ENCODE data around the gene SPRR2B.
"Not testable (repeated sequence)": the region's sequence is repeated elsewhere in the genome, so short reads cannot be mapped to it uniquely, and the experiment has no call there.

SPRR2B gene

DNA sequence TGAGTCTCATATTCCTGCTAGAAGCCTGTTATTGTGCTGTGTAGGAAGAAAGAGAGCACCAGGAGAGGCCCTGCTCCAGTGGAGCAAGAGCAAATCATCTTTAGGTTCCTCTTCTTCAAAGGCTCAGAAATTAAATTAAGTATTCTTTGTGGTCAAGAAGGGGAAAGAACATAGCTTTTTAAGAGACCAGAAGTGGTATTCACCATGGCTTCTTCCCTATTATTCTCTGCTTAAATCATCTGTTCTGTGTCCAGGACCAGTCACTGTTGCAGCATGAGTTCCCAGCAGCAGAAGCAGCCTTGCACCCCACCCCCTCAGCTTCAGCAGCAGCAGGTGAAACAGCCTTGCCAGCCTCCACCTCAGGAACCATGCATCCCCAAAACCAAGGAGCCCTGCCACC, 39.3 kb downstream of the SPRR2B start:
- DNase-seq (ENCODE audit: insufficient read length) (no peak), FAIRE-seq (no peak)
- TF ChIP-seq POLR2AphosphoS5 (IDR thresholded peaks at IDR 0.05; ENCODE audit: low read depth, low read length) = no peak
- TF ChIP-seq TAF1 (IDR thresholded peaks at IDR 0.05; ENCODE audit: borderline replicate concordance, low read depth, low read length) = no peak

DNA sequence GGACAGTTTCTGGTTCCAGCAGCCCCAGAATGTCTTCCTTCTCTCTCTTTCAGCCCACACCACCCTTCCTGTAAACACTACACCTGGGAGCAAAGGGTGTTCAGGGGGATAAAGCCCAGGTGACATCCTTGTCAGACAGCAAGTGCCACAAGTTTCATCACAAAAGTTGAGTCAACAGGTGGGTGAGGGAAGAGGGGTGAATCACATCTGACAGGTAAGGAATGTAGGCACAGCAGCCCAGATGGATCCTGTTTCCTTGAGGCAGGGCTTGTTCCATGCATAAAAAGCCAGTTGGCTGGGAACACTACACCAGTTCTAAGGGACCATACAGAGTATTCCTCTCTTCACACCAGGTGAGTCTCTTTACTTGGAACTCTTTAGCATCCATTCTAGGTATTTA, 40.5 kb downstream of the SPRR2B start, which contains the start of gene SPRR1B:
Gene SPRR1B, plus strand, starts transcription at position 309 of the 400 bp plus-strand sequence. CDS start 1,143 bp downstream, outside the sequence.
- no peak for DNase-seq (ENCODE audit: insufficient read length)
- no peak for FAIRE-seq
- TF ChIP-seq TAF1 (IDR thresholded peaks at IDR 0.05; ENCODE audit: borderline replicate concordance, low read depth, low read length) (no peak), POLR2AphosphoS5 (IDR thresholded peaks at IDR 0.05; ENCODE audit: low read depth, low read length) (no peak), POLR2A (IDR thresholded peaks at IDR 0.05; ENCODE audit: low read depth, low read length) (no peak)

DNA sequence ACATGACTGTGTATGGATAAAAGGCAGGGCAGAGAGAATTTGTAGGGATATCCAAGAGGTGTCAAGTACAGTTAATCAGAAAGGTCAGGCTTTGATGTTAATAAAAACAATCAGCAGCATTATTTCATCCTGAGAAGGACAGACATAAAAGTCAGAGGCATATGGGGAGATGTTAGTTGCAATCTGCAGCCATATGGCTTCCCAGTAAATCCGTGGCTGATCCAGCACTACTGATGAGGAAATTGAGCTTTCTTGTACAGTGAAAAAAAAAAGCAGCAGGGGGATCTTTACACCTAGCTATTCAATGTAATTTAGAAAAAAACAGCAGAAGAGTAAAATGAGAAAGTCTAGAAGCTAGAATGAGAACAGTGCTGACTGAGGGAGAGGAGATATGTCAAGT, 42.6 kb downstream of the SPRR2B start:
- no peak for FAIRE-seq
- TF ChIP-seq TAF1 (IDR thresholded peaks at IDR 0.05; ENCODE audit: borderline replicate concordance, low read depth, low read length) (no peak), POLR2AphosphoS5 (IDR thresholded peaks at IDR 0.05; ENCODE audit: low read depth, low read length) (no peak), POLR2A (IDR thresholded peaks at IDR 0.05; ENCODE audit: low read depth, low read length) (no peak)
- no peak for DNase-seq (ENCODE audit: insufficient read length)

DNA sequence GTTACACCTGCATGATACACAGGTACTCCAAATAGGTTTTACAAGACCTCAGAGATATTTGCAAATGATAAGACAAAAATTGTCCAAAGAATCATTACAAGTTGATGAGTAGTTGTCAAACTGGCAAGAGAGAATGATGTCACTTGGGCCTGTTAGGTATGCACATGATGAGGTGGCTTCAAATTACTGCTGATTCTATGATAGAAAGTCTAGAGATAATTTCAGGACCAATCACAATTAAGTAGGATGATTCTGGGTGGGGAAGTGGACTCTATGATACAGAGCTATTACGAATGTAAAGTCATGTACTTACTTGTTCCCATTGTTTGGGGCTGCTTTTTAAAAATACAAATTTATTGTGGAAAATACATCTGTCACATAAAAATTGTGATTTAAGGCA, 45.6 kb downstream of the SPRR2B start:
- TF ChIP-seq POLR2A (IDR thresholded peaks at IDR 0.05; ENCODE audit: low read depth, low read length) = no peak
- TF ChIP-seq POLR2AphosphoS5 (IDR thresholded peaks at IDR 0.05; ENCODE audit: low read depth, low read length) = no peak
- TF ChIP-seq TAF1 (IDR thresholded peaks at IDR 0.05; ENCODE audit: borderline replicate concordance, low read depth, low read length) = no peak
- FAIRE-seq = no peak
- no peak for DNase-seq (ENCODE audit: insufficient read length)

DNA sequence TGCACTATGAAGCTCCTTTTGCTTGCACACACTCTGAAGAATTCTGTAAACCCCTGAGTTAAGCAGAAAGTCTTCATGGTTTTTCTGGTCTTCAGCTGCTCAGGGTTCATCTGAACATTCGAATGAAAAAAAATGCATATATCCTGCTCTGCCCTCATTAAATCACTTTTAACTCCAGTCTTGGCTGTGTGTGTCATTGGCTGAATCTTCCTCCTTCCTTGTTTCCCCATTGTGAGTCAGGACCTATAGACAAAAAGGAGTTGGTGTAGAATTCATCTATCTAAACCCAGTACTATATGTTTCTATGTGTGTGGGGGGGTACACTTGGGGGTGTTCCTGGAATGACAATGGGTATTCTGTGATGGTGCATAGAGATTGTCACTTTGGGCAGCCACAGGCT, 47.0 kb downstream of the SPRR2B start:
- no peak for DNase-seq (ENCODE audit: insufficient read length)
- no peak for FAIRE-seq
- TF ChIP-seq POLR2AphosphoS5 (IDR thresholded peaks at IDR 0.05; ENCODE audit: low read depth, low read length) (no peak), POLR2A (IDR thresholded peaks at IDR 0.05; ENCODE audit: low read depth, low read length) (no peak), TAF1 (IDR thresholded peaks at IDR 0.05; ENCODE audit: borderline replicate concordance, low read depth, low read length) (no peak)

DNA sequence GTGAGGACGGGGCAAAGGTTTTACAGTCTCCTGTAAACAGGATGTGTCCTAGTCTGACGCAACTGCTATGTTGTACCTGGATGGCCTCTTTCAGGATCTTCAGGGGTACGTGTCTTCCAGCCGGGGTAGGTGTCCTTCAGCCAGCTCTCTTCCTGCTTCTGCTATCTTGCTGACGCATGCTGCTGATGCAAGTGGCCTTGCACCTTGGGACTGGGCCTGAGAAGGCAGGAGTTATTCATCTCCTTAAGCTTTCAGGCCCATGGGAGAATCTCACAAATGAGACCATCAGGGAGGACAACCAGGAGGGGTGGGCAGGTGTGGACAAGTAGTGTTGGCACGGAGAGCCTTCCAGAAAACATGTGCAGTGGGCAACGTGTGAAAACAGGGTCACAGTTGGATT, 48.3 kb downstream of the SPRR2B start:
- FAIRE-seq (no peak), DNase-seq (ENCODE audit: insufficient read length) (no peak)
- TF ChIP-seq TAF1 (IDR thresholded peaks at IDR 0.05; ENCODE audit: borderline replicate concordance, low read depth, low read length) (no peak), POLR2A (IDR thresholded peaks at IDR 0.05; ENCODE audit: low read depth, low read length) (no peak), POLR2AphosphoS5 (IDR thresholded peaks at IDR 0.05; ENCODE audit: low read depth, low read length) (no peak)

DNA sequence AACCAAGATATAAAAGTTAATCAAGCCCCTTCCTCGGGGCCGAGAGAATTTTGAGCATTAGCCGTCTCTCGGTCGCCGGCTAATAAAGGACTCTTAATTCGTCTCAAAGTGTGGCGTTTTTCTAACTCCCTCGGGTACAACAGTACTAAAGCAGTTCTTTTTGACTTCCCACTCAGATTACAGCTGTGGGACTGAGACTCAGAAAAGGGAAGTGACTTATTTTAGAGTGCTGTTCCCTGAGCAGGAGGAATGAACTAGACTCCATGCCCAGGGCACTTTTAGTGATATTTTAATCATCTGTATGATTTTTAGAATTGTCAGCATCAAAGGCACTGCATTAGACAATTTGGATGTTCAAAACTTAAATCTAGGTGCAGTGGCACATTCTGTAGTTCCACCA, 49.1 kb downstream of the SPRR2B start:
- not testable (repeated sequence) for FAIRE-seq; DNase-seq (ENCODE audit: insufficient read length)

DNA sequence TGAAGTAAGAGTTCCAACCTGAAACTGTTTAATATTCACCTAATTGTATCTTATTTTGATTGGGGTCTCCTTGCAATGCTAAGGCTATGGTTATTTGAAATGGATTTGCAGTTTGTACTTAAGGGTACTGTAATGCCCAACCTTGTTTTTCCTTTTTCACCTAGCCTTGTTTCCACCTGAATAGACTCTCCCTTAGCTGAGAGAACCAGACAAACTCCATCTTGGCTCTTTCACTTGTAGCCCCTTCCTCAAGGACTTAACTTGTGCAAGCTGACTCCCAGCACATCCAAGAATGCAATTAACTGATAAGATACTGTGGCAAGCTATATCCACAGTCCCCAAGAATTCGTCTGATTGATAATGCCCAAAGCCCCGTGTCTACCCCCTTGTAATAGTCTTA, 49.6 kb downstream of the SPRR2B start:
- FAIRE-seq = not testable (repeated sequence)

More for the DNA sequence above, 49.6 kb downstream of the SPRR2B start:
- DNase-seq (ENCODE audit: insufficient read length) = not testable (repeated sequence)

Measured in GM12892 (cell line).